Measurements from ENCODE around the gene MAMSTR.

The MAMSTR gene

GRCh38 chr19:48668761-48669160, 50.8 kb downstream of the MAMSTR start:
- no peak for DNase-seq

- DNase-seq = no peak
These were observed 51.2 kb downstream of the MAMSTR start for GRCh38 chr19:48668332-48668731.

GRCh38 chr19:48665786-48666185, 53.7 kb downstream of the MAMSTR start:
- no peak for DNase-seq

- no peak for DNase-seq
These were observed 55.0 kb downstream of the MAMSTR start for GRCh38 chr19:48664476-48664875.

GRCh38 chr19:48663667-48664066, 55.9 kb downstream of the MAMSTR start:
- DNase-seq = no peak

Measured in hypothalamus (tissue), 51 donors.